ENCODE measurements around the gene TSSK2.

The TSSK2 gene

GRCh38 chr22:19113429-19113828 lies 17.7 kb upstream of the TSSK2 start (continued):
- no peak for TF ChIP-seq ZSCAN18 (tag by site-specific recombination; IDR thresholded peaks at IDR 0.05)
- TF ChIP-seq ZNF174 (tag by site-specific recombination; IDR thresholded peaks at IDR 0.05), result no peak
- TF ChIP-seq ZNF274 (IDR thresholded peaks at IDR 0.05; ENCODE audit: low read length), result no peak
- no peak for TF ChIP-seq ZNF274 (tag by site-specific recombination; IDR thresholded peaks at IDR 0.05; ENCODE audit: borderline replicate concordance)
- no peak for TF ChIP-seq ZNF121 (tag by site-specific recombination; IDR thresholded peaks at IDR 0.05)
- no peak for TF ChIP-seq GLIS2 (tag by site-specific recombination; IDR thresholded peaks at IDR 0.05)

GRCh38 chr22:19114984-19115552 lies 16.0 kb upstream of the TSSK2 start:
- Histone ChIP-seq H3K4me1 (ENCODE audit: control insufficient read depth, insufficient read depth, low read length) (no peaks in the 10 kb centered on the region), H3K4me3 (ENCODE audit: low read depth, low read length) (no peak overlapping the region), H3K27ac (ENCODE audit: extremely low read depth, low read depth, low read length) (no peak overlapping the region), H3K36me3 (ENCODE audit: control insufficient read depth in 2 of 2, insufficient read depth in 1 of 2, low read length in 2 of 2) (peaks cover 0 to 42% of the 10 kb centered on the region in 2 experiments; a peak in 1 of 3 replicates), H3K9me3 (ENCODE audit: control insufficient read depth, insufficient read depth, low read depth, low read length) (no peaks in the 10 kb centered on the region)
- ChIA-PET POLR2A (interaction anchor here (0.5 to 1.2 kb wide), 2 partner anchors 29 to 64 kb away, joined by 5 to 8 read pairs; partner anchors contain the start of gene ESS2), CTCF (interaction anchor here (0.5 to 1.9 kb wide), 8 partner anchors 9 to 615 kb away, joined by 3 to 10 read pairs (median 4); partner anchors contain the start of gene ESS2)
- no peak for TF ChIP-seq REST (tag by site-specific recombination; IDR thresholded peaks at IDR 0.05)
- no peak for TF ChIP-seq ZNF610 (tag by site-specific recombination; IDR thresholded peaks at IDR 0.05; ENCODE audit: borderline replicate concordance)
- TF ChIP-seq, protein P1, sequence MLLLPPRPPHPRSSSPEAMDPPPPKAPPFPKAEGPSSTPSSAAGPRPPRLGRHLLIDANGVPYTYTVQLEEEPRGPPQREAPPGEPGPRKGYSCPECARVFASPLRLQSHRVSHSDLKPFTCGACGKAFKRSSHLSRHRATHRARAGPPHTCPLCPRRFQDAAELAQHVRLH (tag by site-specific recombination; IDR thresholded peaks at IDR 0.05), result no peak
- no peak for TF ChIP-seq ZFP3 (tag by site-specific recombination; IDR thresholded peaks at IDR 0.05; ENCODE audit: low read depth)
- TF ChIP-seq ZNF157 (tag by site-specific recombination; IDR thresholded peaks at IDR 0.05), result no peak
- TF ChIP-seq ZNF169 (tag by site-specific recombination; IDR thresholded peaks at IDR 0.05), result no peak
- TF ChIP-seq WT1 (tag by site-specific recombination; IDR thresholded peaks at IDR 0.05), result no peak
- TF ChIP-seq ZNF16 (tag by site-specific recombination; IDR thresholded peaks at IDR 0.05; ENCODE audit: low read depth), result no peak
- TF ChIP-seq ZNF292 (tag by site-specific recombination; IDR thresholded peaks at IDR 0.05; ENCODE audit: borderline replicate concordance, low read depth), result no peak
- no peak for TF ChIP-seq ZNF701 (tag by site-specific recombination; IDR thresholded peaks at IDR 0.05)
- no peak for TF ChIP-seq ZNF785 (tag by site-specific recombination; IDR thresholded peaks at IDR 0.05)
- TF ChIP-seq ZNF248 (tag by site-specific recombination; IDR thresholded peaks at IDR 0.05), result no peak
- no peak for TF ChIP-seq OSR2 (tag by site-specific recombination; IDR thresholded peaks at IDR 0.05)
- no peak for TF ChIP-seq ZNF335 (tag by site-specific recombination; conservative IDR thresholded peaks at IDR 0.05)
